Measurements from ENCODE around the gene SLC7A14.

SLC7A14 gene

GRCh38 chr3:170531657-170532335 is 54.1 kb downstream of the SLC7A14 start:
- H3K4me1 ChIP-seq (ENCODE audit: low read length): no peaks in the 10 kb centered on the region
- H3K79me2 ChIP-seq (ENCODE audit: low read length): no peaks in the 10 kb centered on the region
- H3K36me3 ChIP-seq (replicated peaks; ENCODE audit: low read depth, low read length): no peaks in the 10 kb centered on the region
- H3K4me3 ChIP-seq (ENCODE audit: low read length): no peak overlapping the region
- H3K9me3 ChIP-seq (ENCODE audit: insufficient read depth, low read length): no peaks in the 10 kb centered on the region
- no peak overlapping the region for H3K9ac ChIP-seq (ENCODE audit: low read length)
- H3K27ac ChIP-seq (ENCODE audit: low read length): no peak overlapping the region
- no peak overlapping the region for H3K4me2 ChIP-seq (ENCODE audit: low read length)
- no peak overlapping the region for H2AFZ ChIP-seq (ENCODE audit: low read depth, low read length)
- H4K20me1 ChIP-seq (ENCODE audit: insufficient read depth, low read length): 0 out of 2 replicates have a peak, but pooled peaks cover 2% of the 10 kb centered on the region
- H3K27me3 ChIP-seq (ENCODE audit: low read depth, low read length): peaks cover 66% of the 10 kb centered on the region
- TF ChIP-seq EZH2phosphoT487 (IDR thresholded peaks at IDR 0.05; ENCODE audit: low read depth): no peak
- TF ChIP-seq CTCF (IDR thresholded peaks at IDR 0.05; ENCODE audit: low read depth, low read length): no peak

- Histone ChIP-seq H3K9me3 (ENCODE audit: insufficient read depth, low read length) (no peaks in the 10 kb centered on the region), H3K27ac (ENCODE audit: low read length) (no peak overlapping the region), H3K4me3 (ENCODE audit: low read length) (no peak overlapping the region), H3K79me2 (ENCODE audit: low read length) (no peaks in the 10 kb centered on the region), H3K36me3 (replicated peaks; ENCODE audit: low read depth, low read length) (no peaks in the 10 kb centered on the region), H4K20me1 (ENCODE audit: insufficient read depth, low read length) (0 out of 2 replicates have a peak, but pooled peaks cover 2% of the 10 kb centered on the region), H3K4me2 (ENCODE audit: low read length) (no peak overlapping the region), H3K27me3 (ENCODE audit: low read depth, low read length) (peaks cover 63% of the 10 kb centered on the region), H2AFZ (ENCODE audit: low read depth, low read length) (no peak overlapping the region), H3K9ac (ENCODE audit: low read length) (no peak overlapping the region), H3K4me1 (ENCODE audit: low read length) (no peaks in the 10 kb centered on the region)
- TF ChIP-seq EZH2phosphoT487 (IDR thresholded peaks at IDR 0.05; ENCODE audit: low read depth) (no peak), CTCF (IDR thresholded peaks at IDR 0.05; ENCODE audit: low read depth, low read length) (no peak)
Observed at GRCh38 chr3:170531054-170531453, 54.8 kb downstream of the SLC7A14 start.

- H3K9me3 ChIP-seq (ENCODE audit: insufficient read depth, low read length): no peaks in the 10 kb centered on the region
- H4K20me1 ChIP-seq (ENCODE audit: insufficient read depth, low read length): 0 out of 2 replicates have a peak, but pooled peaks cover 2% of the 10 kb centered on the region
- no peak overlapping the region for H3K27ac ChIP-seq (ENCODE audit: low read length)
- no peak overlapping the region for H3K9ac ChIP-seq (ENCODE audit: low read length)
- no peak overlapping the region for H3K4me3 ChIP-seq (ENCODE audit: low read length)
- no peaks in the 10 kb centered on the region for H3K36me3 ChIP-seq (replicated peaks; ENCODE audit: low read depth, low read length)
- H2AFZ ChIP-seq (ENCODE audit: low read depth, low read length): no peak overlapping the region
- peaks cover 57% of the 10 kb centered on the region for H3K27me3 ChIP-seq (ENCODE audit: low read depth, low read length)
- H3K4me2 ChIP-seq (ENCODE audit: low read length): no peak overlapping the region
- H3K4me1 ChIP-seq (ENCODE audit: low read length): no peaks in the 10 kb centered on the region
- no peak for TF ChIP-seq EZH2phosphoT487 (IDR thresholded peaks at IDR 0.05; ENCODE audit: low read depth)
- no peak for TF ChIP-seq CTCF (IDR thresholded peaks at IDR 0.05; ENCODE audit: low read depth, low read length)
- H3K79me2 ChIP-seq (ENCODE audit: low read length): no peaks in the 10 kb centered on the region
Observed at GRCh38 chr3:170529912-170530311, 56.0 kb downstream of the SLC7A14 start.

- Histone ChIP-seq H3K27ac (ENCODE audit: low read length) (no peak overlapping the region), H3K4me2 (ENCODE audit: low read length) (no peak overlapping the region), H3K4me3 (ENCODE audit: low read length) (no peak overlapping the region), H3K9me3 (ENCODE audit: insufficient read depth, low read length) (no peaks in the 10 kb centered on the region), H3K9ac (ENCODE audit: low read length) (no peak overlapping the region), H3K79me2 (ENCODE audit: low read length) (no peaks in the 10 kb centered on the region), H3K36me3 (replicated peaks; ENCODE audit: low read depth, low read length) (no peaks in the 10 kb centered on the region), H3K27me3 (ENCODE audit: low read depth, low read length) (peaks cover 52% of the 10 kb centered on the region), H4K20me1 (ENCODE audit: insufficient read depth, low read length) (0 out of 2 replicates have a peak, but pooled peaks cover 2% of the 10 kb centered on the region), H2AFZ (ENCODE audit: low read depth, low read length) (no peak overlapping the region), H3K4me1 (ENCODE audit: low read length) (no peaks in the 10 kb centered on the region)
- TF ChIP-seq CTCF (IDR thresholded peaks at IDR 0.05; ENCODE audit: low read depth, low read length): no peak
- TF ChIP-seq EZH2phosphoT487 (IDR thresholded peaks at IDR 0.05; ENCODE audit: low read depth): no peak
Observed at GRCh38 chr3:170529346-170529745, 56.5 kb downstream of the SLC7A14 start.

Measured in OCI-LY3 (cell line).